Measurements from ENCODE around the gene CDK8.

CDK8 gene

DNA sequence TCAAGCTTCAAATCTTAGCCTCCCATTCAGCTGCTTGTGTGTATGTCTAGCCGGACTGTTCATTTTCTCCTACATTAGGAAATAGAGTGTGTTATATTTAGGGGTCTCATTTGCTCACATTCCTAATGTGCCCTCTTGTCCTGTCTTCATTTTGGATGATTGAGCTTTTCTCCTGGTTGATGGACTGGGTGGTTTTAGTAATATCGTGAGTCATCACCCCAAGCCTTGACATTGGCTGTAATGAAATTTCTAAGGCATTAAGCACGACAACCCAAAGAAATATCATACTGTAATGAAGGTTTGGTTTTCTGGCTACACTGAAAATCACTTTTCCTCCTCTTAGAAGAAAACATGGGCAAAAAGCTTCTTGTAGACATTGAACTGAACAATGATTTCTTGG lies 192.8 kb downstream of the CDK8 start:
- no peaks in the 10 kb centered on the region for H4K20me1 ChIP-seq
- H3K4me2 ChIP-seq = no peak overlapping the region
- no peak for TF ChIP-seq Cebpa-rat (IDR thresholded peaks at IDR 0.05)
- no peaks in the 10 kb centered on the region for H3K36me3 ChIP-seq
- peaks cover 0 to 11% (median 0%) of the 10 kb centered on the region in 11 experiments; a peak in 5 of 22 replicates for H3K9me3 ChIP-seq (replicated peaks in 1 of 11)
- H3K4me1 ChIP-seq = no peaks in the 10 kb centered on the region
- H3K4me3 ChIP-seq = no peak overlapping the region
- H3K27me3 ChIP-seq = no peaks in the 10 kb centered on the region
- H3K27ac ChIP-seq = no peak overlapping the region
- H3K9ac ChIP-seq = no peak overlapping the region

GRCh38 chr13:26448032-26448431 lies 194.1 kb downstream of the CDK8 start:
- Histone ChIP-seq H3K4me3 (no peak overlapping the region), H3K4me2 (no peak overlapping the region), H3K4me1 (no peaks in the 10 kb centered on the region), H4K20me1 (no peaks in the 10 kb centered on the region), H3K36me3 (no peaks in the 10 kb centered on the region), H3K9me3 (replicated peaks in 1 of 11) (peaks cover 0 to 11% (median 0%) of the 10 kb centered on the region in 11 experiments; a peak in 5 of 22 replicates), H3K27me3 (no peaks in the 10 kb centered on the region), H3K27ac (no peak overlapping the region), H3K9ac (no peak overlapping the region)
- no peak for TF ChIP-seq Cebpa-rat (IDR thresholded peaks at IDR 0.05)

DNA sequence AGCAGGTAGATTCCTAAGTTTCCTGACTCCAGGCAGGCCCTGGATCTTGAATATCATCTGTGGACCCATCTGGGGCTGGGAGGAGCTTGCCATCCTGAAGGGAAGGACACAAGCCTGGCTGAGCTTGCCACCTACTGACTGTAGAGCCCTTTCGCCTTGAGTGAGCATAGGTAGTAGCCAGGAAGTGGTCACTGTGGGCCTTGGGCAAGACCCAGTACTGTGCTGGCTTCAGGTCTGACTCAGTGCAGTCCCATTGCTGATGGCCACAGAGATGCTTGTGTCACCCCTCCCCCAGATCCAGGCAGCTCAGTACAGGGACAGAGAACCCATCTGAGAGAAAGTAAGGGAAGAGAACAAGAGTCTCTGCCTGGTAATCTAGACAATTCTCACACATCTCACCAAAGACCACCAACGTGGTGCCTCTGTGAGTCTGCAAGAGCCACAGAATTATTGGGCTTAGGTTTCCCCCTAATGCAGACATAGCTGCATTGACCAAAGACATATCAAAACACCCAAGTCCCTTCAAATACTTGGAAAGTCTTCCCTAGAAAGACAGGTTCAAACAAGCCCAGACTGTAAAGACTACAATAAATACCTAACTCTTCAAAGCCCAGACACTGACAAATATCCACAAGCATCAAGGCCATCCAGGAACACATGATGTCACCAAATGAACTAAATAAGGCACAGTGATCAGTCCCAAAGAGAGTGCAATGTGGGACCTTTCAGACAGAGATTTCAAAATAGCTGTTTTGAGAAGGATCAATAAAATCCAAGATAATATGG lies 195.3 kb downstream of the CDK8 start:
- no peak overlapping the region for H3K27ac ChIP-seq
- no peak overlapping the region for H3K9ac ChIP-seq
- no peak overlapping the region for H3K4me3 ChIP-seq
- no peaks in the 10 kb centered on the region for H4K20me1 ChIP-seq
- H3K27me3 ChIP-seq = no peaks in the 10 kb centered on the region
- peaks cover 0 to 11% (median 0%) of the 10 kb centered on the region in 11 experiments; a peak in 5 of 22 replicates for H3K9me3 ChIP-seq (replicated peaks in 1 of 11)
- TF ChIP-seq Cebpa-rat (IDR thresholded peaks at IDR 0.05) = no peak
- H3K4me1 ChIP-seq = peaks cover 0 to 4% (median 0%) of the 10 kb centered on the region in 10 experiments; a peak in 4 of 20 replicates
- H3K4me2 ChIP-seq = no peak overlapping the region
- no peaks in the 10 kb centered on the region for H3K36me3 ChIP-seq
